Endothelial cell of umbilical vein (primary cell): ENCODE measurements around the gene C14orf180. TPM values are rescaled to one million over a fixed set of nuclear protein-coding genes. Genes with fewer than 3 reads are reported as not detected.

Experiments used
- BruUV-seq: library from RNA; stranded (reverse); fragments of 400-500 nt; replicated peaks from 2 replicates; lab custom pipeline; 2021; lab: Mats Ljungman, UMichigan
- CTCF ChIA-PET: fragments of 300-600, 350-600 bp; sonication (Branson Sonifier 250); formaldehyde crosslinking; loops from one replicate; lab custom pipeline; 2021; ENCODE audit warnings: antibody characterized with exemption, inconsistent platforms; lab: Charles Lee
- POLR2A ChIA-PET: fragments of 300-600, 350-600 bp; sonication (Branson Sonifier 250); formaldehyde crosslinking; loops from one replicate; lab custom pipeline; 2021; ENCODE audit warnings: antibody characterized with exemption, inconsistent platforms; lab: Charles Lee
- DNase-seq: peaks from one replicate; pipeline ENCODE4 v3.0.0-alpha.2; 2011; ENCODE audit warnings: low read depth, low spot score
- FAIRE-seq: peaks from 2 replicates; lab custom pipeline; 2011; peaks lifted over from hg19 to GRCh38; lab: Jason Lieb, UNC
- H2AFZ ChIP-seq: 2 replicates; pipeline ENCODE4 v1.6.0; 2012; ENCODE audit warnings: low read depth, low read length, control low read depth, inconsistent platforms
- H3K27ac ChIP-seq: 2 replicates; pipeline ENCODE4 v1.5.1; 2011; ENCODE audit warnings: low read depth, mild to moderate bottlenecking, control low read depth, low read length, moderate library complexity; ENCODE audit not compliant: insufficient read depth
- H3K27me3 ChIP-seq, 2 experiments: 2 replicates each; pipeline versions ENCODE4 v1.6.0 to v1.6.1; 2011; ENCODE audit warnings: low read length in 2 of 2, mixed read lengths in 1 of 2; ENCODE audit not compliant: control insufficient read depth in 2 of 2, insufficient read depth in 2 of 2
- H3K36me3 ChIP-seq, 2 experiments: 2 replicates in 1 of 2; 3 replicates in 1 of 2; pipeline ENCODE4 v1.5.1; 2011; ENCODE audit warnings: low read length in 2 of 2, mild to moderate bottlenecking in 1 of 2, moderate library complexity in 1 of 2; ENCODE audit not compliant: control insufficient read depth in 2 of 2, insufficient read depth in 2 of 2; ENCODE audit errors: extremely low read depth in 1 of 2
- H3K4me1 ChIP-seq: 3 replicates; pipeline ENCODE4 v1.5.1; 2011; ENCODE audit warnings: mild to moderate bottlenecking, low read length; ENCODE audit not compliant: control insufficient read depth, insufficient read depth; ENCODE audit errors: extremely low read depth
- H3K4me2 ChIP-seq: 2 replicates; pipeline ENCODE4 v1.6.1; 2011; ENCODE audit warnings: low read length, control low read depth, mixed read lengths; ENCODE audit not compliant: insufficient read depth
- H3K4me3 ChIP-seq, 3 experiments: fragments of 200-600 bp in 1 of 3; sonication (generic), shearing (Covaris generic) in 1 of 3; replicated peaks in 1 of 3; 2 replicates each; pipeline ENCODE4 v1.5.1; 2011 to 2016; ENCODE audit warnings: control low read depth in 3 of 3, low read length in 3 of 3, mild to moderate bottlenecking in 2 of 3, inconsistent platforms in 1 of 3, low read depth in 1 of 3, moderate library complexity in 1 of 3; ENCODE audit not compliant: insufficient read depth in 1 of 3
- H3K79me2 ChIP-seq: 2 replicates; pipeline ENCODE4 v1.6.0; 2012; ENCODE audit warnings: low read length, inconsistent platforms; ENCODE audit not compliant: control insufficient read depth, insufficient read depth
- H3K9ac ChIP-seq: replicated peaks from 2 replicates; pipeline ENCODE3; 2011; ENCODE audit warnings: low read length, control low read depth; ENCODE audit not compliant: insufficient read depth; ENCODE audit errors: extremely low read depth
- H3K9me1 ChIP-seq: replicated peaks from 3 replicates; pipeline ENCODE4 v1.6.0; 2011; ENCODE audit warnings: mild to moderate bottlenecking, low read length; ENCODE audit not compliant: control insufficient read depth, insufficient read depth; ENCODE audit errors: extremely low read depth
- H3K9me3 ChIP-seq: replicated peaks from 2 replicates; pipeline ENCODE4 v1.5.1; 2012; ENCODE audit warnings: low read length, inconsistent platforms; ENCODE audit not compliant: control insufficient read depth, insufficient read depth
- H4K20me1 ChIP-seq: replicated peaks from 2 replicates; pipeline ENCODE3; 2011; ENCODE audit warnings: mild to moderate bottlenecking, low read length; ENCODE audit not compliant: control insufficient read depth, insufficient read depth; ENCODE audit errors: extremely low read depth
- CTCF ChIP-seq, 2 donors: IDR thresholded peaks; 1 replicate in 1 of 2; 2 replicates in 1 of 2; pipeline ENCODE4 v1.5.1; 2011; ENCODE audit warnings: low read length in 2 of 2, mild to moderate bottlenecking in 2 of 2, moderate library complexity in 2 of 2, control low read depth in 1 of 2, inconsistent platforms in 1 of 2, low read depth in 1 of 2; ENCODE audit not compliant: insufficient read depth in 1 of 2; ENCODE audit errors: extremely low read depth in 1 of 2
- EZH2 ChIP-seq: IDR thresholded peaks from 2 replicates; pipeline ENCODE4 v1.6.1; 2012; ENCODE audit warnings: borderline replicate concordance, low read depth, mild to moderate bottlenecking, moderate library complexity, low read length, inconsistent platforms; ENCODE audit not compliant: severe bottlenecking
- FOS ChIP-seq: IDR thresholded peaks from 2 replicates; pipeline ENCODE4 v1.6.1; 2011; ENCODE audit warnings: mild to moderate bottlenecking, low read length, moderate library complexity, borderline replicate concordance; ENCODE audit not compliant: insufficient read depth
- GATA2 ChIP-seq: IDR thresholded peaks from 2 replicates; pipeline ENCODE4 v1.7.0; 2011; ENCODE audit warnings: low read depth, mild to moderate bottlenecking, moderate library complexity, mixed read lengths, low read length; ENCODE audit not compliant: insufficient read length, insufficient read depth
- JUN ChIP-seq: IDR thresholded peaks from 2 replicates; pipeline ENCODE4 v1.6.1; 2011; ENCODE audit warnings: borderline replicate concordance, low read depth; ENCODE audit not compliant: insufficient read length, insufficient read depth
- MAX ChIP-seq: IDR thresholded peaks from 2 replicates; pipeline ENCODE4 v1.6.1; 2011; ENCODE audit not compliant: insufficient read depth, insufficient read length
- MYC ChIP-seq: IDR thresholded peaks from one replicate; pipeline ENCODE4 v1.6.1; 2011; ENCODE audit warnings: mild to moderate bottlenecking, low read depth, low read length
- POLR2A ChIP-seq: IDR thresholded peaks from 2 replicates; pipeline ENCODE4 v1.6.1; 2012; ENCODE audit warnings: low read depth, mild to moderate bottlenecking, control low read depth, low read length
- POLR2AphosphoS5 ChIP-seq: IDR thresholded peaks from 2 replicates; pipeline ENCODE4 v1.6.1; 2012; ENCODE audit warnings: low read depth, mild to moderate bottlenecking, control low read depth, low read length, moderate library complexity; ENCODE audit not compliant: insufficient read depth
- dilution Hi-C: fragments of 300-500 bp; cut with MboI; formaldehyde crosslinking; loops from one replicate; pipeline ENCODE4 v1.15.0; 2019; ENCODE audit warnings: low sequenced_read_pairs; ENCODE audit not compliant: extremely low pct_ligation_motif_present
- intact Hi-C: fragments of 100-400 bp; cut with micrococcal nuclease; formaldehyde crosslinking; loops from one replicate; pipeline ENCODE4 v1.10.0; 2022
- polyA plus RNA-seq, 4 experiments: library from polyadenylated mRNA; depleted of rRNA in 3 of 4; stranded (reverse) in 3 of 4; unstranded in 1 of 4; fragments of >200 nt; gene quantifications; 2 replicates each; pipeline versions ENCODE4 v1.2.1 to v1.2.3, GENCODE V29; 2011 to 2012; ENCODE audit warnings: missing spikeins in 1 of 4
- total RNA-seq: library from RNA; stranded (reverse); gene quantifications from 2 replicates; pipeline ENCODE4 v1.2.3, GENCODE V29; 2021

The C14orf180 gene
- total and polyA plus RNA-seq, 2 donors (not counting 3 experiments of a cell fraction or from before 2014, with no cell fraction given), result not detected

GRCh38 chr14:104600805-104601204, 21.2 kb downstream of the C14orf180 start:
- H3K4me2 ChIP-seq, result no peak overlapping the region
- ChIA-PET CTCF (no interaction called here), POLR2A (no interaction called here)
- no peaks in the 10 kb centered on the region for H3K9me1 ChIP-seq
- no peaks in the 10 kb centered on the region for H3K79me2 ChIP-seq
- intact Hi-C loops, result no loop called here
- dilution Hi-C loops, result no loop called here
- DNase-seq, result no peak
- no peak overlapping the region for H3K27ac ChIP-seq
- H3K27me3 ChIP-seq, result peaks cover 0 to 3% of the 10 kb centered on the region in 2 experiments
- TF ChIP-seq FOS, result no peak
- no peak for TF ChIP-seq MAX
- TF ChIP-seq MYC, result no peak
- TF ChIP-seq POLR2A, result no peak
- TF ChIP-seq EZH2, result no peak
- TF ChIP-seq GATA2, result no peak
- TF ChIP-seq JUN, result no peak
- no peak for TF ChIP-seq CTCF (IDR thresholded peaks at IDR 0.05; ENCODE audit: extremely low read depth in 1 of 2, insufficient read depth in 1 of 2, low read depth in 1 of 2, low read length in 2 of 2)
- no peak for TF ChIP-seq POLR2AphosphoS5
- BruUV-seq, result no TSS peak
- no peak overlapping the region for H3K9ac ChIP-seq
- H4K20me1 ChIP-seq, result no peaks in the 10 kb centered on the region
- H3K4me3 ChIP-seq, result no peak overlapping the region
- H3K4me1 ChIP-seq, result no peaks in the 10 kb centered on the region
- no peaks in the 10 kb centered on the region for H3K36me3 ChIP-seq
- H3K9me3 ChIP-seq, result no peaks in the 10 kb centered on the region
- H2AFZ ChIP-seq, result no peak overlapping the region
- no peak for FAIRE-seq
